SKM-1 treated with dmso at 0.1 percent for 144 hours (cell line): ENCODE measurements around the gene PIP5K1A.
"Not testable (repeated sequence)": the region's sequence is repeated elsewhere in the genome, so short reads cannot be mapped to it uniquely, and the experiment has no call there.

Experiments used
- DNase-seq: peaks from one replicate; lab custom pipeline; 2025; ENCODE audit not compliant: unreplicated experiment; lab: John Stamatoyannopoulos, UW

Gene PIP5K1A

GRCh38 chr1:151189637-151190445, 8.5 kb upstream of the PIP5K1A start, which contains the start of gene VPS72:
VPS72 (minus strand) TSS chr1:151190197; CDS start chr1:151190121, 76 bp downstream.
- peak; percentile 96 for DNase-seq

GRCh38 chr1:151192047-151192446, 6.3 kb upstream of the PIP5K1A start:
- no peak for DNase-seq

GRCh38 chr1:151193304-151193703, 5.0 kb upstream of the PIP5K1A start:
- DNase-seq, result no peak

- no peak for DNase-seq
Observed at GRCh38 chr1:151193856-151194255, 4.5 kb upstream of the PIP5K1A start.

- DNase-seq, result peak; percentile 59
Observed at GRCh38 chr1:151194894-151195594, 3.3 kb upstream of the PIP5K1A start.

- DNase-seq, result peak; percentile 84
Observed at GRCh38 chr1:151196292-151196800, 2.0 kb upstream of the PIP5K1A start.

- DNase-seq, result no peak
Observed at GRCh38 chr1:151197863-151198253, 494 bp upstream of the PIP5K1A start.

- DNase-seq, result no peak
Observed at GRCh38 chr1:151199873-151200581, 1.7 kb downstream of the PIP5K1A start.

GRCh38 chr1:151205381-151205965, 7.1 kb downstream of the PIP5K1A start:
- DNase-seq, result not testable (repeated sequence)

- no peak for DNase-seq
Observed at GRCh38 chr1:151210830-151211229, 12.5 kb downstream of the PIP5K1A start.

GRCh38 chr1:151211972-151212705, 13.8 kb downstream of the PIP5K1A start:
- DNase-seq, result no peak

GRCh38 chr1:151213560-151213959, 15.2 kb downstream of the PIP5K1A start:
- DNase-seq, result no peak

- no peak for DNase-seq
Observed at GRCh38 chr1:151221616-151222015, 23.3 kb downstream of the PIP5K1A start.

GRCh38 chr1:151222130-151222529, 23.8 kb downstream of the PIP5K1A start:
- DNase-seq, result no peak

GRCh38 chr1:151235235-151235634, 36.9 kb downstream of the PIP5K1A start:
- no peak for DNase-seq

- peak; percentile 42 for DNase-seq
Observed at GRCh38 chr1:151237678-151238466, 39.5 kb downstream of the PIP5K1A start.

GRCh38 chr1:151238467-151238739, 40.1 kb downstream of the PIP5K1A start:
- DNase-seq, result no peak

GRCh38 chr1:151242442-151242841, 44.1 kb downstream of the PIP5K1A start:
- no peak for DNase-seq

- DNase-seq, result no peak
Observed at GRCh38 chr1:151243683-151244216, 45.4 kb downstream of the PIP5K1A start.

GRCh38 chr1:151246786-151247185, 48.4 kb downstream of the PIP5K1A start:
- DNase-seq, result no peak
